Stimulated activated CD8-positive, alpha-beta memory T cell treated with anti-CD3 and anti-CD28 coated beads, Interleukin-12 subunit alpha, Interleukin-12 subunit beta, amount 100 ng/mL, for 24 hours (primary cell): ENCODE measurements around the gene BCAS1.

Source experiments
- DNase-seq: peaks from one replicate; pipeline ENCODE4 v3.0.0-alpha.2; 2020; ENCODE audit errors: extremely low read depth

Gene BCAS1

DNA sequence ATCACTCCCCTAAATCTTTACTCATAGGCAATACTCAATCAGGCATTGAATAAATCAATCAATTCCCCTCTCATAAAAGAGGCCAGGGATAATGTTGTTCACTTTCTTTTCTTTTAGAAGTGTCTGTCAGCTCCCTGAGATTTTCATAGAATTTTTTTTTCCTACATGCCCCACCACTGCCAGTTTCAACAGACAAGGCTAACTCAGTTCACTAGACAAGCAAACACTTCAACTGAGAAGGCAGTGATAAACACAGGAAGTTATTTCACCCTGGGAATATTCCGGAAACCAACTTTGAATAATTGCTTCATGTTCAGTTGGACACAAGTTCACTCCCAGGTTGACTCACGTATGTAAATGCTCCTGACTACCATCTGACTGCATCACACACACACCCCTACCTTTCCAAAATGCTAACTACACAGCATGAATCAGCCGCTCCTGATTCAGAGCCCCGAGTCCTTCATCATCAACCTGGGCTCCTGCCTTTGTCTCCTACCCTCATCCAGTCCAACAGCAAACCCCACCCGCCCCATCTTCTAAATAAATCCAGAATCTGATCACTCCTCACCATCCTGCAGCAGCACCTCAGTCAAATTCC, 143.9 kb downstream of the BCAS1 start:
- DNase-seq = no peak

DNA sequence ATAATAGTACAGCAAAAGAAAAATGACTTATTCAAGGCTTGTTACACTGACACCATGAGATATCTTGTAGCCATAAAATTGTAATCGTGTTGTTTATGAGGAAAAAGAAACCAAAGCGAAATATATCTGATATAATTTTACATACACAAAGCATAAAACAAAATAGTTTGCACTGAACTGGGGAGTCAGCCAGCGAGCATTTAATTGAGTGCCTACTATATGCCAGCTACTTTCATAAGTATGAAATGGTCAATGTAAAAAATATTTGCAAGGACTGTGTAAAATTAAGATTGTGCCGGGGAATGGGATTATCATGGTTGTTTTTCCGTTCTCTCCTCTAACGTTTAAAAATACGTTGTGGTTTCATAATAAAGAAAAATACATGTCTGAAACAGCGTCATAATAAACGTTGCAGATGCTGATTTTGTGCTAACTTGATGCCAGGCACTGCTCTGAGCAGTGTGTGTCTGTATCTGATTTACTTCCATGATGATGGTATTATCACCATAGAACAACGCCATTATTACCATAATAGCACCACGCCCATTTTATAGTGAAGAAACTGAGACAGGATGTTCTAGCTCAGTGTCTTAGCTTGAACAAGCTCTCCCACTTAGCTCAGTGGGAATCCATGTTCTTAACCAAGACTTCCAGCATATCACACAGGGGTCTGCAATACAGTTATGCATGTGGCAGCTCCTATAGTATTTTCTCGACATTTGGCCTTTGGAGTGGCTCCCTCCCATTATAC, 144.6 kb downstream of the BCAS1 start:
- DNase-seq = no peak

DNA sequence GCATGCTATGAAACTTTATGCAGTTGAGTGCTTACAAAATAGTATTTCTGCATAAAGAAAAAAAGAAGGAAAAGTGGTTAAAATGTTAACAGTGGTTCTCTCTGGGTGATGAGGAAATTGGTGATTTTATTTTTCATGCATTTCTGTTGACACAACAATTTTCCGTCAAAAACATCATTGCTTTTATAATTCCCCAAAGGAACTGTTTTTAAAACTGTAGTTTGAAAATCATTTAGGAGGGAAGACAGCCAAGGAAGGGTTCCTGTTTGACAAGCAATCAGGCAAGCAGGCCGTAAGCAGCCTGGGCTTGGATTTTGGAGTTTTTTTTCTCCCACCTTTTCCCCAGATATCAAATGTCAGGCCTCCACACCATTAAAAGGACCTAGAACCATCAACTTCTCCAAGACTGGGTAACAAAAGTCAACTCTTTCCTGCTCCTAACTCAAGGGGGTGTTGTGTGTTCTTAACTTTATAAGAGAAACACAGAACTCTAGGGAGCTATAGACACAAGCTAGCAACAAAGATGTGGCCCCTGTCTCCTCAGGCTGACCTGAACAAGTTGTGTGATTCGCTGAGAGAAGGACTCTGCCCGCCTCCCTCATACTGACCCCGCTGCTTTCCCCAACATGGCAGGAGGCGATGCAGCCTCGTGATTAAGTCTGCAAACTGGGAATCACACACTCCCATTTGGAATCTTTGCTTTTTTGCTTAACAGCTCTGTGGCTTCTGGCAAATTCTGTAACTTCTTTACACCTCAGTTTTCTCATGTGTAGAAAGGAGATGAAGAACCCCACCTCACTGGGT, 146.6 kb downstream of the BCAS1 start:
- DNase-seq = no peak

DNA sequence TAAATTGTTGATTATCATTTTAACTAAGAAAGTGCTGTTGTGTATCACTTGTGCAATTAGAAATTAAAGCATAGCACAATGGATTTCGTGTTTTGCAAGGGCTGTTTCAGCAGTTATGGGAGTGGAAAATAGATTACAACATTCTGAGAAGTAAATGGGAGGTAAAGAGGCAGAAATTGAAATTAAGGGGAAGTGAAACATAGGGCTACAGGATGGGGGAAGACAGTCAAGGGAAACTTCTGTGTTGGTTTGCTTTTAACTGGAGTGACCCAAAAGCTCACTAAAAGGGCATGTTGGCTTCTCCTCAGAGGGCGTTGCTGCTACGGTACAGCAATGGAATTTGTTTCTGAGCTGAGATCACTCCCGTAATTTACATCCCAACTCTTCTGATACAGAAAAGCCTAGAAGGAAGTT, 147.5 kb downstream of the BCAS1 start:
- no peak for DNase-seq

DNA sequence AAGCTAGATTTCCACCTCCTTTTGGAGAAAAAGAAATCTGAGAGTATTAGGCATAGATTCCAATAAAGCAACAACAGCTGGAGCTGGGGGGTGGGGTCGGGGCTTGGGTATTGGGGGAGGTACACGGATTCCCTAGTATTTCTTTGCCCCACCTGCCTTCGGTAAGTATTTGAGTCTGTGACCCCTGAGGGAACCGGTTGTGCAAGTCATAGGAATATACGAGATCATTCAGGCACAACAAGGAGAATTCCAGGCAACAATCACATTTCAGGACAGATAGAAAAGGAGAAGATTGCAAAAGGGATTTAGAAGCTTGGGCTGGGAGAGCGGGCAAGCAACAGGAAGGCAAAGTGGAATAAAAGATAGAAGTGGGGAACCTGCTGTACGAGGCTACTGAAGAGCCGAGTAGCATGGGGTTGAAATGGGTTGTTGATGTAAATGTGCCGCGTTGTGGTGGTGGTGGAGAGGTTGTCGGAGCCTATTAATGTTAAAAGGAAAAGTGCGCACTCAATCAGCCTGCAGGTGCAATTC, 148.9 kb downstream of the BCAS1 start:
- no peak for DNase-seq

DNA sequence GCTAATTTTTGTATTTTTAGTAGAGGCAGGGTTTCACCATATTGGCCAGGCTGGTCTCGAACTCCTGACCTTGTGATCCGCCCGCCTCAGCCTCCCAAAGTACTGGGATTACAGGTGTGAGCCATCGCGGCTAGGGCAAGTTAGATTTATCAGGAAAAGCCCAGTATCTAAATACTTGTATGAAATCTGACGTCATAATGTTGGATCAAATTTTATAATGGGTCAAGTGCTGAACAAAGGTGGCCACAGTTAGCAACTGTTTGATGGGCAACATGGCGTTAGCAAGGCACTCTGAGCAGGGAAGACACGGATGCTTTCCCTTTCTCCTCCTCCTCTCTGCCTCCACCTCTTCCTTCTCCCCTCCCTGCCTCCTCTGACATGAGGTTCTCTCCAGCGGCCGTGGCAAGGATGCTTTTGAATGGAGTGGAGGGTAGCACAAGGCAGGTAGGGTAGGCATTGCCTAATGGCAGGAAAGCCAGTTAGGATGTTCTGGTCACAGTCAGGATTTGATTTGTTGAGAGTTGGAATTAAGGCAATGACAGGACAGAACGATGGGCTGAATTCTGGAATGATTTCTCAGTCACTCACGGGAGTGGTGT, 149.6 kb downstream of the BCAS1 start:
- DNase-seq = no peak

DNA sequence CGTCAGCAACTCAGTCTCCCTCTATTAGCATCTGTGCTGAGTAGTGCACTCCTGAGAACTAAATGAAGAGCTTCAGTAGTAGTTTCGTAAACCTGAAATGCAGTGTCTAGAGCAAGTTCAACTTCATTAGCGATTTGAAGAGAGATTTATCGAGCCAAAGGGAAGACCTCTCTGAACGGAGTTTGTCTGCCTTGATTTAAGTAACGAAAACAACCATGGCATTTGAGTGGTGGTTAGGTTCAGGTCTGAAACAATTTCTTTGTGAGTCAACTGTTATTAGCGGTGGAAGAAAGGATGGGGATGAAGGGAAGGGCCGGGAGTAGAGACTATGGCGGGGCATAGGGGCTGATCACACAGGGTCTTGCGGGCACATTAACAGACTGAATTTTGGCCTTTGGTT, 150.5 kb downstream of the BCAS1 start:
- no peak for DNase-seq

DNA sequence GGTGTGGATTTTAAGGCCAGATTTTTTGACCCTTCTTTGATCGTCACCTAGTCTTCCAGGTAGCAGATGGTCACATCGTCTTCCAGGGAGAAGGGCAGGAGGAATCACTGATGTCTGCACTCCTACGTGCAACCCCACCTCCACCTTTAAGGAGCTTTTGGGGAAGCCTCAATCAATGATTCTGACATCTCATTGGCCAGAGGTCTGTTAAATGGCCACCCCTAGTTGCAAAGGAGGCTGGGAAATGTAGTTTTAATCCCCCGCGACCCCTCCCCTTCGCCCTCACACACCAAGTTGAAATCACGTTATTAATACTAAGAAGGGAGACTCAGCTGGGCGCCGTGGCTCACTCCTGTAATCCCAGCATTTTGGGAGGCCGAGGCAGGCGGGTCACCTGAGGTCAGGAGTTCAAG, 151.4 kb downstream of the BCAS1 start:
- DNase-seq = no peak

DNA sequence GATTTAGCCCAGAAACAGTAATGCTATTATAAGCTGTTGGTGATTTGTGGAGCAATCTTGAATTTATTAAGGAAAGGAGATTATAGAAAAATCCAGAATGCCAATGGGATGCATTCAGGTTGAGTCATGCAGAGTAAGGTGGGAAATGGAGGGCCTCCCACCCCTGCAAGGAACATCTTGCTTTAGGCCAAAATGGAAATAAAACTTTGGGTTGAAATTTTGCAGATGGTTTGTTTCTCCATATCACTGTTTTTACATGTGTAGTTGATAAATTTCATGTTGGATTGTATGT, 152.4 kb downstream of the BCAS1 start:
- DNase-seq = no peak

DNA sequence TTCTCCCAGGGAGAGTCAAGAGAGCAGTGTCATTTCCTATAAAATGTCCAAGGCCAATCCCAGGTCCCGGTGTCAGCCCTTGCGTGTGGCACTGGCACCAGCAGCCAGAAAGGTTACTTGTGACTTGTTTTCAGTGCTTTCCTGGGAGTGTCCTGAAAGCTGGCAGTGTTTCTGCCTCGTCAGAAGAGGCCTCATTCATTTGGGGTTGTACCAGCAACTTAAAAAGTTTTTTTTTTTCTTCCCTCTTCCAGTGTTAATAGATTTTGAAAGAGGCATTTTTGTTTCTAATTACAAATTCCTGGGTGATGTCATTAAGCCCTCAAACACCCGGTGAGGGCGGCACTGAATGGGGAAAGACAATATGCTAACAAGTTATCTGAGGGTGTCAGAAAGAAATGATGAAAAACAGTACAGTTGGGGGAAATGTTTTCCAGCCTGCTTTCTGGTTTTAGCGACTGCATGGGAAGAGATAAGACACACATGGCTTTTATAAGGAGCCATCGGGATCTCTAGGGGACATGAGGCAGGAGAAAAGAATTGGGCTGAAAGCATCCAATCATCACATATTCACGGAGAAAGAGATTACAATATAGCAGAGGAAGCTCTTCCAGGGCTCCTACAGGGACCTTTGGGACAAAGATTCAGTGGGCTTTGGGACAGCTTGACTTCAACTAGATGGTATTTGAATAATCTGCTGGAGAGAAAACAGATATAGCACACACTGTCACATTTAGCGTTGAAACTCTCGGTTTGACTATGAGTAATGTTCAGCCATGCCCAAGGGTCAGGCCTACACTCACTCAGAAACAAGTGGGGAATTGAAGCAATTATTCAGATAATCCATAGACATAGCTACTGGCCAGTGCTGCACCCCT, 153.0 kb downstream of the BCAS1 start:
- no peak for DNase-seq

DNA sequence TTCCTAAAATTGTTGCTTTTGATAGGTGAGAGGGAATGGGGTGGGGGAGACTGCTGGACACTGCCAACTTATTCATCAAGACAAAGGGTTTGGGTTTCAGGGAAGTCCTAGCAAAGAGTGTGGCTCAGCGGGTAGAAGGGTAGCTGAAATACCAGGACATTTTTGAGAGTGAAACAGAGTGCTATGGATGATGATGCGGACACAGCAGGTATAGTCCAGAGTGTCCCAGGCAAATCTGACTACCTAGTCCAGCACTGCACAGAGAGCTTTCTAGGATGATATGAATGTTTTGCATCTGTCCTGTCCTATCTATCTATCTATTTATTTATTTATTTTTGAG, 154.3 kb downstream of the BCAS1 start:
- no peak for DNase-seq

DNA sequence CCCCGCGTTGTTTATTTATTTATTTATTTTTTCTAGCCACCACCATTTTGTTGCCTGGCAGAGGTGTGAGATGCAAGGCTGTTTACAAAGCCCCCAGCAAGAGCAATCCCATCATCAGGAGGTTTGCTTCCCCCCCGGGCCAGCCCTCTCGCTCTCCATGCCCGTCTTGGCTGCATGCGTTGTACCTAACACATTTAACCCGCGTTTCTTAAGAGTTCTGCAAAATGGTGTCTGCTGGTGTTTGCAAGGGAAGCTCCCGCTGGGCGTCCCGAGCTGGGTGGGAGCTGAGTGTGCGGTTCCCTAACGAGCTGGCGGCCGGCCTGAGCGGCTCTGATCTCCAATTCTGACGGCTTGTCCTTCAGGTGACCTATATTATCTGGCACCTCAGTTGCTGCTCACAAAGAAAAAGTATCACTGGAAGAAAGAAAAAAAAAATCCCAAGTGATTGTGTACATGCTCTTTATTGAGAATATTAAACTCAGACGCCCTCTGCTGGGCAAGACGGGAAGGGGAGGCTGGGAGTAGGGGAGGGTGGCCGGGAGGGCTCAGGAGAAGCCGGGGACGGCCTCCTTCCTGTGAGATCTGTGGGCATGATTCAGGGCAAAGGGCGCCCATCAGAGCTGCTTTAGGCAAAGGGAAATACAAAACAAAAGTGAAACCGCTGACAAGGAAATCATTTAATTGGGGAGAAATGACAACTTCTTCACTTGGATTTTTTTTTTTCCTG, 154.8 kb downstream of the BCAS1 start:
- DNase-seq = peak; percentile 85

DNA sequence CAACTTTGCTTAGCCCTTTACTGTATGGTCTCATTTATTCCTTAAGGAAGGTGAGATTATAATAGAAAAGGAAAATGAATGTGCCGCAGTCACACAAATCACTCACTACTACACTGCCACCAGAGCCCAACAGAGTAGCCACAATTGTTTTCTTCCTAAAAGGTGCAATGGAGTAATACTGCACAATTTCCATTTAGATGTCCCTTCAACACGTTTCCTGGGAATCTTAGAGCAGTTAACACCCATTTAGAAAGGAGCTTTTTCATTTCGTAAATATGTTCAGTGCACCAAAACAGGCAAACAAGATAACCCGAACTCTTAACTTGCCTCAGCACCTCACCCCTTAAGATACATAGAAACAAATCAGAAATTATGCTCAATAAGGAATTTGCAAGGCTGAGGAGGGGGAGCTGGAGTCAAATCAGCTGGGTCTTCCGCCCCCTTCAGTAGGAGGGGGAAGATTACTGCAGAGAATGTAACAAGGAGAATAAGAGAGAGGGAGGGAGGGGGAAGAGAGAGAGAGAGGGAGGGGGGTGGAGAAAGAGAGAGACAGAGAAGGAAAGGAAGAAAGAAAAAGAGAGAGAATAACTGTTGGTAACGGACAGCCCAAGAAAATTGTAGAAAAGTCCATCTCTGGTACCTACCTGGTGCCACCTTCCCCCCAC, 155.5 kb downstream of the BCAS1 start:
- DNase-seq = no peak

DNA sequence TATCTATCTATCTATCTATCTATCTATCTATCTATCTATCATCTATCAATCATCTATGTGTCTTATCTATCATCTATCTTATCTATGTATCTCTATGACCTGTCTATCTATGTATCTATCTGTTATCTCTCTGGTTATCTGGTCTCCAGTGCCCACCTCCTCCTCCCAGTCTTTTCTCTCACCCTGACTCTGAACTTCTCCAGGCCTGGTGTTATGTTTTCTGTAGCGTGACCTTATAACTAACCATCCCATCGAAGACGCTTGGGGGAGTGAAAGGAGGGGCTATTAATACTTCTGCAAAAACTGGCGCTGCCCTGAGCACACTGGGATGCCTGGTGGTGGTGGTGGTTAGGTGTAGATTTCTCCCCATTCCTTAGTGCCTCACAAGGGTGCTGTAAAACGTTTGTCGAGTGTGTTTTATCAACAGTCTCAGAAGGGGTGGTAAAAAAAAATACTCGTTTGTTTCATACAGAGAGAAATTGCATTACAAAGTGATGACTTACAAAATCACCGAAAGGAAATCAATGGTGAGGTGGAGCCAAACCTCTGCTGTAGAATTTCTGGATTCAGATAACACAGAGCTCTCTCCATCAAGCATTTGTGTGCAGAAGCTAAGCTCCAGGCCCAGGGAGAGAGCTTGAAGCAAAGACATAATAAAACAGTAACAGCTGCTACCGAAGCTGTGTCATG, 156.2 kb downstream of the BCAS1 start:
- no peak for DNase-seq

DNA sequence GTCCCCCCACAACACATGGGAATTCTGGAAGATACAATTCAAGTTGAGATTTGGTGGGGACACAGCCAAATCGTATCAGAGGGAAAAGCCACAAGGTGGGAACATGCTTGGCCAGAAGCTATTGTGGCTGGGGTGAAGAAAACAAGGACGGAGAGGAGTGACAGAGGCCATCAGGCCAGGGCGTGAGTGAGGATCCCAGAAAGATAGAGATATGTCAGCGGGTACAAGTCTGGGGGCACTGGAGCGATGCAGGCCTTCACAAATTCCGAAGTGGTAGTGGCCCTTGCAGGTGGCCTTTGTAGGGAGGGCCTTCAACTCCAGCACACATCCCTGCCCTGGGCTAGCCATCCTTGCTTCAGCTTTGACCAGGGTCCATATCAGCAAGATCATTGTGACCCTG, 159.1 kb downstream of the BCAS1 start:
- DNase-seq = no peak

DNA sequence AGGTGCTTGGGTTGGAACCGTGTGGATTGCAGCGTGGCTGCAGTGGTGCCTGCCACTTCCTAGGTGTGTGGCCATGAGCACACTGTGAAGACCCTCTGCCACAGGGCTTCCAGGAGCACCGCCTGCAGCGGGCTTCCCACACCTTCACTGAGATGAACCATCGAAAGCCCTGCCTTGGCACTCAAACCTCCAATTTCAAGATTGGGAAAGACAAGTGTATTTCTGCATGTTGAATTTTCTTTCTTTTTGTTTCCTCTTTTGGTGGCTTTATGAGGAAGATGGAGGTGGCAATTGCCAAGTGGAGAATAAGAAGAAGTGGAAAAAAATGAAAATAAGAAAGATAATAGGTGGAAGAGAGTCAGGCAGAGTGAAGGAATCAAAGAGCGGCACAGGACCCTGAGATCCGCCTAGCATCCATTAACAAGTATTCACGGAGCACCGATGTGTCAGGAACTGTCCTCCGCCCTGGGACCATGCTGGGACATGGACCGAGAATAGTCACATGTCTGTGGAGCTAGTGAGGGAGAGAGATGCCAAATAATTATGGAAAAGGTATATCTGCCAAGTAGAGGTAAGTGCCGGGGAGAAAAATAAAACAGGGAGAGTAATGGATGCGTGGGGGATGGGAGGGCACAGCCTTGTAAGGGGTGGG, 159.9 kb downstream of the BCAS1 start:
- no peak for DNase-seq

DNA sequence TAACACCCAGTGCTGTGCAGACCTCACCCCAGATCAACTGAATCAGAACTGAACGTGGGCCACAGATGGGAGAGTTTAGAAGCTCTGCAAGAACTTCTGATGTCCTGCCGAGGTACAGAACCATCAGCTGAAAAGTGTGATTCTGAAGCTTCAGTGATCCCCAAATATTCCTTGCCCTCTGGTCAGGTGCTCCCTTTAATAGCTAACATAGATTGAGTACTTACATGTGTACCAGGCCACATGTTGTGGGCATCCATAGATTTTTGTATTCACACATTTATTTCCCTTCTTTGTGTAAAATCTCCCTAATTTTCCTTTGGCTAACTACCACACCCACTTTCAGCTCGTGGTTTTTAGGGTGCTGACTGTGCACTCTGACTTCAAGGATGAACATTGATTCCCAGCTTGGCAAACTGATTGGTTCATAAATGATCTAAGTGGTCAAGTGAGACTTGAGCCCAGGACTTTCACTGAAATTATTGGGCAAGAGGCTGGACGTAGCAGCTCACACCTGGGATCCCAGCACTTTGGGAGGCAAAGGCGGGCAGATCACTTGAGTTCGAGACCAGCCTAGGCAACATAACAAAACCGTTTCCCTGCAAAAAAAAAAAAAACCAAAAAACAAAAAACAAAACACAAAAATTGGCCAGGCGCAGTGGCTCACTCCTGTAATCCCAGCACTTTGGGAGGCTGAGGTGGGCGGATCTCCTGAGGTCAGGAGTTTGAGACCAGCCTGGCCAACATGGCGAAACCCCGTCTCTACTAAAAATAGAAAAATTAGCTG, 162.2 kb downstream of the BCAS1 start:
- no peak for DNase-seq

DNA sequence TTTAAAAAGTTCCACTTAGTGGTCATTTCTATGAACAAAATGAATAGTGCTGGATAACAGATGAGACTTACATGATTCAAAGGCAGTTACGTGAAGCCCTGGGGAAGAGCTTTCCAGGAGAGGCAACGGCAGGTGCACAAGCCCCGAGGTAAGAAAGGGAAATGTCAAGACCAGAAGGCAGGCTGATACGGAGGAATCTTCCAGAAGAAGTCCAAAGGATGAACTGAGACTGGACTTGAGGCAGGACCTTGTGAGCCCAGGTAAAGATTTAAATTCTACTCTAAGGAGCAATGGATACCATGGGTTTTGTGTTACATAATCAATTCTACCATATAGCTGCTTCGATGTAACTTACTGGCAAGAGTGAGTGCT, 164.6 kb downstream of the BCAS1 start:
- no peak for DNase-seq
